H9 (cell line): ENCODE measurements around the gene RHOU. TPM values are rescaled to one million over a fixed set of nuclear protein-coding genes. Genes with fewer than 3 reads are reported as not detected.

ENCODE experiments used
- DNase-seq: peaks from one replicate; pipeline ENCODE4 v3.0.0-alpha.2; 2017
- H2AFZ ChIP-seq: one replicate; pipeline ENCODE4 v1.6.1; 2013; ENCODE audit warnings: mild to moderate bottlenecking, low read length, control low read depth, moderate library complexity
- H2AK5ac ChIP-seq: 2 replicates; pipeline ENCODE4 v1.6.1; 2013; ENCODE audit warnings: low read length, control low read depth, mixed read lengths; ENCODE audit not compliant: insufficient read length
- H2BK120ac ChIP-seq: one replicate; pipeline ENCODE4 v1.6.1; 2013; ENCODE audit warnings: low read depth, mild to moderate bottlenecking, low read length, control low read depth, inconsistent platforms; ENCODE audit not compliant: poor library complexity, severe bottlenecking
- H2BK12ac ChIP-seq: 2 replicates; pipeline ENCODE4 v1.6.1; 2013; ENCODE audit warnings: low read length, control low read depth, mixed read lengths, low read depth; ENCODE audit not compliant: insufficient read length
- H2BK15ac ChIP-seq: 2 replicates; pipeline ENCODE4 v1.6.1; 2013; ENCODE audit warnings: low read depth, low read length, control low read depth
- H2BK20ac ChIP-seq: one replicate; pipeline ENCODE4 v1.6.1; 2013; ENCODE audit warnings: low read depth, mild to moderate bottlenecking, low read length, control low read depth, inconsistent platforms; ENCODE audit not compliant: poor library complexity, severe bottlenecking
- H2BK5ac ChIP-seq: 2 replicates; pipeline ENCODE4 v1.6.1; 2013; ENCODE audit warnings: low read length, control low read depth, mixed read lengths; ENCODE audit not compliant: insufficient read length
- H3K14ac ChIP-seq: 2 replicates; pipeline ENCODE4 v1.6.1; 2013; ENCODE audit warnings: low read length, control low read depth; ENCODE audit not compliant: insufficient read depth
- H3K18ac ChIP-seq: 2 replicates; pipeline ENCODE4 v1.6.1; 2013; ENCODE audit warnings: low read depth, mild to moderate bottlenecking, mixed read lengths, low read length, control low read depth; ENCODE audit not compliant: insufficient read length
- H3K23ac ChIP-seq: 2 replicates; pipeline ENCODE4 v1.6.1; 2013; ENCODE audit warnings: low read length, control low read depth, mixed read lengths, low read depth; ENCODE audit not compliant: insufficient read length
- H3K23me2 ChIP-seq: 2 replicates; pipeline ENCODE4 v1.6.1; 2013; ENCODE audit warnings: low read depth, mild to moderate bottlenecking, mixed read lengths, low read length, control low read depth; ENCODE audit not compliant: insufficient read length, poor library complexity, severe bottlenecking
- H3K27ac ChIP-seq: 2 replicates; pipeline ENCODE4 v1.5.1; 2013; ENCODE audit warnings: low read length, control low read depth, mixed read lengths, low read depth; ENCODE audit not compliant: insufficient read length
- H3K27me3 ChIP-seq: 2 replicates; pipeline ENCODE4 v1.6.1; 2013; ENCODE audit warnings: low read length, control low read depth, inconsistent platforms; ENCODE audit not compliant: insufficient read depth
- H3K4ac ChIP-seq: 2 replicates; pipeline ENCODE4 v1.6.1; 2013; ENCODE audit warnings: low read depth, mild to moderate bottlenecking, control low read depth, inconsistent platforms, low read length, moderate library complexity
- H3K4me1 ChIP-seq: 2 replicates; pipeline ENCODE4 v1.6.1; 2013; ENCODE audit warnings: low read length, control low read depth, inconsistent platforms; ENCODE audit not compliant: insufficient read depth
- H3K4me2 ChIP-seq: 2 replicates; pipeline ENCODE4 v1.6.1; 2013; ENCODE audit warnings: low read length, control low read depth, mixed read lengths; ENCODE audit not compliant: insufficient read length, insufficient read depth
- H3K56ac ChIP-seq: 2 replicates; pipeline ENCODE4 v1.6.1; 2013; ENCODE audit warnings: low read depth, mild to moderate bottlenecking, mixed read lengths, low read length, control low read depth; ENCODE audit not compliant: insufficient read length
- H3K79me1 ChIP-seq: 2 replicates; pipeline ENCODE4 v1.6.1; 2013; ENCODE audit warnings: low read depth, mild to moderate bottlenecking, moderate library complexity, low read length, control low read depth, inconsistent platforms; ENCODE audit not compliant: insufficient read depth, poor library complexity, severe bottlenecking
- H3K79me2 ChIP-seq: 2 replicates; pipeline ENCODE4 v1.6.1; 2013; ENCODE audit warnings: low read length, control low read depth, inconsistent platforms; ENCODE audit not compliant: insufficient read depth
- H3K9ac ChIP-seq: 2 replicates; pipeline ENCODE4 v1.6.1; 2013; ENCODE audit warnings: low read length, control low read depth, mixed read lengths; ENCODE audit not compliant: insufficient read length; ENCODE audit errors: extremely low read depth
- H3K9me3 ChIP-seq: one replicate; pipeline ENCODE4 v1.6.1; 2013; ENCODE audit warnings: low read depth, low read length, inconsistent platforms; ENCODE audit not compliant: control insufficient read depth
- H3T11ph ChIP-seq: one replicate; pipeline ENCODE4 v1.6.1; 2013; ENCODE audit warnings: mild to moderate bottlenecking, low read length, control low read depth, inconsistent platforms
- H4K20me1 ChIP-seq: one replicate; pipeline ENCODE4 v1.6.1; 2013; ENCODE audit not compliant: control insufficient read depth, insufficient read length, insufficient read depth
- H4K5ac ChIP-seq: 2 replicates; pipeline ENCODE4 v1.6.1; 2013; ENCODE audit warnings: low read depth, mild to moderate bottlenecking, mixed read lengths, low read length, control low read depth; ENCODE audit not compliant: insufficient read length
- H4K8ac ChIP-seq: replicated peaks from 2 replicates; pipeline ENCODE4 v1.6.1; 2013; ENCODE audit warnings: low read length, control low read depth, mixed read lengths, low read depth; ENCODE audit not compliant: insufficient read length
- H4K91ac ChIP-seq: 2 replicates; pipeline ENCODE4 v1.6.1; 2013; ENCODE audit warnings: low read depth, mild to moderate bottlenecking, moderate library complexity, mixed read lengths, low read length, control low read depth; ENCODE audit not compliant: insufficient read length
- H3K27ac Mint-ChIP-seq, 3 experiments: 2 replicates in 2 of 3; 3 replicates in 1 of 3; pipeline ENCODE4 v1.8.0; 2020 to 2021; ENCODE audit warnings: mixed read lengths in 3 of 3, mild to moderate bottlenecking in 1 of 3, moderate library complexity in 1 of 3
- H3K27me3 Mint-ChIP-seq: 2 replicates; pipeline ENCODE4 v1.8.0; 2021; ENCODE audit warnings: low read depth, mild to moderate bottlenecking, moderate library complexity, mixed read lengths
- H3K36me3 Mint-ChIP-seq, 3 experiments: 2 replicates in 2 of 3; 3 replicates in 1 of 3; pipeline ENCODE4 v1.8.0; 2020 to 2021; ENCODE audit warnings: low read depth in 3 of 3, mixed read lengths in 3 of 3; ENCODE audit not compliant: insufficient read depth in 1 of 3
- H3K4me1 Mint-ChIP-seq, 2 experiments: 2 replicates each; pipeline ENCODE4 v1.8.0; 2020; ENCODE audit warnings: mixed read lengths in 2 of 2
- H3K4me3 Mint-ChIP-seq, 2 experiments: 2 replicates in 1 of 2; 3 replicates in 1 of 2; pipeline ENCODE4 v1.8.0; 2020 to 2021; ENCODE audit warnings: mild to moderate bottlenecking in 2 of 2, mixed read lengths in 2 of 2, moderate library complexity in 1 of 2
- H3K9me3 Mint-ChIP-seq, 2 experiments: 2 replicates in 1 of 2; 3 replicates in 1 of 2; pipeline ENCODE4 v1.8.0; 2020; ENCODE audit warnings: mild to moderate bottlenecking in 2 of 2, mixed read lengths in 2 of 2, moderate library complexity in 1 of 2
- CTCF ChIP-seq: fragments of 200-600 bp; sonication (generic); conservative IDR thresholded peaks from 3 replicates; pipeline ENCODE4 v1.8.0; 2021; ENCODE audit warnings: antibody characterized with exemption, mild to moderate bottlenecking
- WGBS: extraction: QIAGEN DNeasy Blood & Tissue Kit; methylation state at CpG from one replicate; pipeline ENCODE4 v1.1.7; 2013; ENCODE audit warnings: missing lambda C conversion rate, low lambda C conversion rate, mixed read lengths; ENCODE audit not compliant: insufficient read length; ENCODE audit errors: extremely low coverage; 5-methylcytosine and 5-hydroxymethylcytosine counted together
- total RNA-seq: library from RNA; stranded (reverse); gene quantifications from 2 replicates; pipeline ENCODE4 v1.2.1, GENCODE V29; 2021

RHOU gene
- total RNA-seq, 1 experiment from 2014 or later, result 3.9 TPM

- H3K56ac ChIP-seq, result no peak overlapping the region
- H3K9ac ChIP-seq, result no peak overlapping the region
- no peak overlapping the region for H3K4me3 Mint-ChIP-seq
- H2BK15ac ChIP-seq, result no peak overlapping the region
- no peaks in the 10 kb centered on the region for H4K20me1 ChIP-seq
- H2BK5ac ChIP-seq, result no peak overlapping the region
- H3K23ac ChIP-seq, result no peak overlapping the region
- no peak overlapping the region for H2BK120ac ChIP-seq
- H3K18ac ChIP-seq, result no peak overlapping the region
- H3K27ac Mint-ChIP-seq, result no peak overlapping the region
- H4K5ac ChIP-seq, result no peak overlapping the region
- H2BK20ac ChIP-seq, result no peak overlapping the region
- no peaks in the 10 kb centered on the region for H3K79me1 ChIP-seq
- H3K27me3 ChIP-seq, result no peaks in the 10 kb centered on the region
- H3K14ac ChIP-seq, result no peak overlapping the region
- no peak for DNase-seq
- H3K27me3 Mint-ChIP-seq, result peaks cover 3% of the 10 kb centered on the region; the same call in 1 of the 2 replicates
- H2AFZ ChIP-seq, result no peak overlapping the region
- no peaks in the 10 kb centered on the region for H3K4me1 ChIP-seq
- H3K4ac ChIP-seq, result no peak overlapping the region
- no peak overlapping the region for H4K8ac ChIP-seq
- no peak overlapping the region for H4K91ac ChIP-seq
- no peaks in the 10 kb centered on the region for H3K79me2 ChIP-seq
- H3K4me1 Mint-ChIP-seq, result no peaks in the 10 kb centered on the region
- H3K9me3 ChIP-seq, result no peaks in the 10 kb centered on the region
- H3K9me3 Mint-ChIP-seq, result no peaks in the 10 kb centered on the region
- H3K23me2 ChIP-seq, result no peaks in the 10 kb centered on the region
- no peak for TF ChIP-seq CTCF
- H2BK12ac ChIP-seq, result no peak overlapping the region
- H3K4me2 ChIP-seq, result no peak overlapping the region
- WGBS, result no CpG with 5 or more reads among the region's 3 CpGs
- H3K27ac ChIP-seq, result no peak overlapping the region
- H3K36me3 Mint-ChIP-seq, result no peaks in the 10 kb centered on the region
- no peak overlapping the region for H2AK5ac ChIP-seq
- no peak overlapping the region for H3T11ph ChIP-seq
Measured at GRCh38 chr1:228791791-228792190, 56.5 kb downstream of the RHOU start.
